NCI-H345 (cell line): ENCODE results near the gene PSMB3.
A peak's percentile ranks its signal among the peaks of the same experiment; 100 is the strongest.

Source experiments
- DNase-seq: peaks from one replicate; lab custom pipeline; 2025; lab: John Stamatoyannopoulos, UW

The PSMB3 gene

GRCh38 chr17:38733982-38734973 lies 18.3 kb upstream of the PSMB3 start:
- DNase-seq = no peak

DNA sequence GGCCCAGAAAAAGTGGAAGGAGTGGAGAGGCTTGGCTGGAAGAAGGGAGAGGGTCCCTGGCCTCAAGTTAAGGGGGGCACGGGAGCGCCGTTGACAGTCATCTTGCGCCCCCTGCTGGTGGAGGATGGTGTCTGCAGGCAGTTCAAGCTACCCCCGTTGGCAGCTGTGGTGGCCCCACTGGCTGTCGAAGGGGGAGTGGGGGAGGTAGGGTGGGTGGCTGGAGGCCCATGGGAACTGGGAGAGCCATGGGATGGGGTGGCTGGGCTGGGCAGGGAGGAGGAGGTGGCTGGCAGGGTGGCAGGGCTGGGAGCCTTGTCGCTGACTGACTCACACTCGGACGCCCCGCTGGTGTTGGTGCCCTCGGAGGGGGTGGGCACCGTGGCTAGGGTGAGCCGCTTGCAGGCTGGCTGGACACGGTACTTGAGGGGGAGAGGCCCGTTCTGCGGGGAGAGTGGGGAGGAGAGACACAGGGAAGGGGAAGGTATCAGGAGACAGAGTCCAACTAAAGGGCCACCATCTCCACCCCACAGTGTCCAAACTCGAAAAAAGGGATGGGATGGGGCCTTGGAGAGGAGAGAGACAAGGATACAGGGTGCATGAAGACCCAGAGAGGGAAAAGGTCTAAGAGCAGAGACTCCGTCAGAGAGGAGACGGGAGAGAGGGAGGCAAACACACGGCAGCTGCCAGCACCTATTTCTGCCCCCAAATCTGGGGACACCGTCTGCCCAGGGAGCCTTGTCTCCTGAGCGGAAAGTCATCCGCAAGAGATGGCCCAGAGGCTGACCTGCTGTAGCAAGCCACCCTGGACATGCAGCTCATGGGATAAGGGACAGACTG lies 17.2 kb upstream of the PSMB3 start:
- peak; percentile 41 for DNase-seq

GRCh38 chr17:38738007-38738662 lies 14.4 kb upstream of the PSMB3 start:
- no peak for DNase-seq

DNA sequence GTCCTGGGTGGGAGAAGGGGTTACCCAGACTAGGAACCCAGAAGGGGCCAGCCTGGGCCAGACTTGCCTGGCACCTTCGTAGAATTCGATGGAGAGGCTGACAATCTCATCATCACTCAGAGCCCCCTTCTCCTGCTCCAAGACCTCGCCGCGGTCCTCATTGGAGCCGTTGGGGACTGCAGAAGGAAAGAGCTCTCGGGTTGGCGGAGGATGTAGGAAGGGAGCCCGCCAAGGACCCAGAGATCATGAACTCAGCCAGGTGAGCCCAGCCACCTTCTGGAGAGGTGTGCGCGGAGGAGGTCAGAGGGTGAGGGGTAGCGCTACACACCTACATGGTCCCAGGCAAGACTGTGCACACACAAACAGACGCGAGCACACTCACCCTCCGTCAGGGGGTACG lies 13.9 kb upstream of the PSMB3 start:
- DNase-seq = no peak

DNA sequence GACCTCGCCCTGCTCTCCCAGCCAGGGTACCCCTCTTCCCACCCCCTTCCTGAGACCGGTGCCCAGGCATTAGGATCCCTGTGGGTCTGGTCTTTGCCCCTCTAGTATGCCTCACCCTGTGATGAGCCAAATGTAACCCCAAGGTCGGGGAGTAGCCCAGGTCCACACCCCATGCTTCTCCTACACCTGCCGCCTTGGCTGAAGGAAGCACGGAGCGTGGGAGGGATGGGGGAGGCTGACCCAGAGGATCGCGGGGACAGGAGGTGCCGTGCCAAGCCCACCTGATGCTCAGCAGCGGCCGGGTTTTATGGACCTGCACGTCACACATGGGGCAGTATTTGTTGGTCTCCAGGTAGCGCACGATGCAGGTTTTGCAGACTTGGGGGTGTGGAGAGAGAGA lies 13.2 kb upstream of the PSMB3 start:
- no peak for DNase-seq

DNA sequence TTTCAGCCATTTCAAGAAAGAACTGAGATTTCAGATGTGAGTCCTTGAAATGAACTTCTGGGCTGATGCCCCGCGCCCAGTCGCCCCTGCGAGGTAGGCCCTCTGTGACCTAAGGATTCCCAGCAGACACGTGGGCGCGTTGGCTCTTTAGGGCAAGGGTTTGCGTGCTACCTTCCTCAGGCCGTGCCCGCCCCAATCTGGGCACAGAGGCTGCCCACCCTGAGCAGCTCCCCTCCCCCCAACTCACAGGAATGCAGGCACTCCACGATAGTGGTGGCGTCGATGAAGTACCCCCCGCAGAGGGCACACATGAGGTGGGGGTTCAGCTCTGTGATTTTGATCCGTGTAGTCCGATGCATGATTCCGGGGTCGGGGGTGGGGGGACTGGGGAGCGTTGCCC lies 12.5 kb upstream of the PSMB3 start:
- DNase-seq = no peak

- no peak for DNase-seq
These were observed 11.7 kb upstream of the PSMB3 start for GRCh38 chr17:38740806-38741205.

DNA sequence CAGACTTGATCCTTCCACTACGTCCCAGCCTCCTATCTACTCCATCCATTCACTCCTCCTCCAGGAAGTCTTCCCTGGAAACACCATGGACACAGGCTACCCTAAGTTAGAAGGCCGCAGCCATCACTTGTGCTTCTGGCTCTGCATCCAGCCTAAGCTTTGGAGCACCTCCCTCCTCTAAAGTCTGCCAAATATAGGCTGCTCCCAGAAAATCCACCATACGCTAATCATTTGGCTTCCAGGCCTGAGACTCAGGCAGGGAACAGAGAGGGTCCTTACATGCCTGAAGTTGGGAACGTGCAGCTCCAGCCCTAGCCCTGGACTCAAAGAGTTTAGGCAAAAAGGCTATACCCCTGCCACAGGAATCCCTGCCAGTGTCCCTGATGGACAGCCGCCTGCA lies 11.1 kb upstream of the PSMB3 start:
- DNase-seq = no peak

GRCh38 chr17:38741921-38742410 lies 10.6 kb upstream of the PSMB3 start:
- no peak for DNase-seq

DNA sequence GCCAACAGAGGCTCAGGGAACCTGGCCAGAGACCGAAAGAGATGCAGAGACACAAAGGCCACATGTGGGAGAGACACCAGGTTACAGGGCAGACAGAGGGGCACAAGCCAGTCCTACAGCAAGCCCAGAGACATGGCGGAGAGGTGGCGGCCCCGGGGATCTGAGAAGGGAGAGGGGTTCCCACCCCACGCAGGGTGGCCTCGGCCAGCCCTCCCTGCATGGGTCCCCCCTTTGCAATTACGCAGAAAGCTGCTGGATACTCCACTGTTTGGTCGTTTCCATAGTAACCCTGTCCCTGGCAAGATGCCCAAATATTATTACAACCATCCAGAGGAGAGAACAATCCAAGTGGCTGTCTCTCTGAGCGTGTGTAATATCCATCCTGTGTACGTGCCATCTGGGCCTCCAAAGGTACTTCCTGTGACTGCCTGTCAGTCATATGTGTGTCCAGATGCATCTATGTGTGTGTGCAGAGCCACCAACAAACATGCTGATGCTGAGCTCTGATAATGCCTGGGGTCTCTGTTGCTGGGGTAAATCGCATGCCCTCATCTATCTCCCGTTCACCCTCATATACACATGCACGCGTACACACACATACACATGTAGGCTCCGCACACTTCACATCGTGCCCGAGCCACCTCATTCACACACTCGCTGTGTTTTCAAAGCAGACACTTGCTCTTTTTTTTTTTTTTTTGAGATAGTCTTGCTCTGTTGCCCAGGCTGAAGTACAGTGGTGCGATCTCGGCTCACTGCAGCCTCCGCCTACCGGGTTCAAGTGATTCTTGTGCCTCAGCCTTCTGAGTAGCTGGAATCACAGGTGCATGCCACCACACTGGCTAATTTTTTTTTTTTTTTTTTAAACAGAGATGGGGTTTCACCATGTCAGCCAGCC lies 9.9 kb upstream of the PSMB3 start:
- peak; percentile 39 for DNase-seq

GRCh38 chr17:38743556-38744171 lies 8.9 kb upstream of the PSMB3 start:
- DNase-seq = peak; percentile 77

DNA sequence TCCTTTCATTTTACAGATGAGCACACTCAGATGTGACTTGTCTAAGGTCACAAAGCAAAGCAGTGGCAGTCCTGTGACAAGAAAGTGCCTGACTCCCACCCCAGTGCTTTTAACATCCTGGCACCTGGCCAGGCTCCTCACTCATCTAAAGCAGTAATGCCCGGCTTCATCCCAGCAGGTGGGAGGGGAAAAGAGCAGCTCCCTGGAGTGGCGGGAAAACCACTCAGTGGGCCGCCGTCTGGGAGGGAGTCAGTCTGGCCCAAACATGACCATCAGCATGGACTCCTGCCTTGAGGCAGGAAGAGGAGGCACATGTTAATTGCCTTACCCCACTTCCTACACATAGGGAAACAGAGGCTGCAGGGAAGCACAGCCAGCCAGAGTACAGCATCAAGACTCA lies 7.0 kb upstream of the PSMB3 start:
- DNase-seq = peak; percentile 93

GRCh38 chr17:38746004-38746848 lies 6.3 kb upstream of the PSMB3 start:
- DNase-seq = no peak

DNA sequence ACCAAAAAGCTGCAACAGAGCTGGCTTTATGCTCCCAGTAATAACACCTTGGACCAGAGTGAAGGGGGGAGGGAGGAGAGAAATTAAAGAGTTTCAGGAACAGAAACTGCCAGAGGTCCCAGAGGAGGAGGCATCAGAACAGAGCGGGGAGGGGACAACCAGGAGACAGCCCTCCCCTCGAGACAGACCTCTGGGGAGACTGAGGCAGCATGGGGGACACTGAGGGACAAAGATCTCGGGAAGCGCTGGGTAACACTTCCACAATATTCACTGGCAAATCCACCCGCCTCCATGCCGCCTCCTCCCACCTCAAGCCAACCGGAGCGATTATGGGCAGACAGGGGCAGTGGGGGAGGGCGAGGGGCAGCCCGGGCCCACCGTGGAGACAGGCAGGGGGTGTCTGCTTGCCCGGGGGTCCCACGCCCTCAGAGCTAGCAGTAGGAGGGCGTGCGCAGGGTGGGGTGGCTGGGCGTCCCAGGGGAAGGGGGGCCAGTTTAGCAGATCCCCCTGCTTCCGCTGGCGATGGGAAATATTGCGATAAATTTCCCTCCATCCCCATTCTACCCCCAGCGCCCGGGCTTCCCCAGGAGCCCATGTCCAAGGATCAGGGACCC lies 5.6 kb upstream of the PSMB3 start:
- no peak for DNase-seq

- peak; percentile 57 for DNase-seq
These were observed 4.9 kb upstream of the PSMB3 start for GRCh38 chr17:38747463-38748148.

DNA sequence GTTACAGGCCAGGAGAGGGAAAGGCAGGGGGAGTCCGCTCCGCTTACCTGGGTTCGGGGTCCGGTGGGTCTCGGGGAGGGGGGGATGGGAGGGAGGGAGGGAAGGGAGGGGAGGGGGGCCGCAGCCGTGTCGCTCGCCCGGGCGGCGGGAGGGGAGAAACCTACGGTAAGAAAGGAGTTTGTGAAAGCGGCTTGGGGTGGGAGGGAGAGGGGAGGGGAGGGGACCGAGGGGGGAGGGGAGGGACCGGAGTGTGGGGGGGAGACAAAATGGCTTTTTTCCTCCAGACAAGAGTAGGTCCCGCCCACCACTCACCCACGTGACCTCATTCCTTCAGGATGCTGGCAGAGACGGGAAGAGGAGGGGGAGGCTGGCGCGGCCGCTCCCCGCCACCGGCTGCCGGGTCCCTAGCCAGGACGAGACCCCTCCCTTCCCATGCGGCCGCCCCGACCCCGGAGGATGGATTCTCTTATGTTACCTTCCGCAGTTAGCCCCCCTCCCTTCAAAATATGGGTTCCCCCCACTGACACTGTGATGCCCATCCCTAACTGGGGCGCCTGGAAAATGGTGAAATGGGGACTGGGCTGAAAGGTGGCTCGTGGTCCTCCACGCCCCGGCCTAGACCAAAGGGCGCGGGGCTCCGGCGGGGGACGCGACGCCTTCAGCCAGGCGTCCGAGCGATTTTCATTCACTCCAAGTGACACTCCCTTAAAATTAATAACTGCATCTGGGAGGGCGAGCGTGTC lies 4.2 kb upstream of the PSMB3 start, which contains the start of gene PCGF2:
TSS of gene PCGF2 (minus strand) at position 188 of the 743 bp plus-strand sequence. CDS start 7,934 bp downstream, outside the sequence.
- DNase-seq = peak; percentile 96

DNA sequence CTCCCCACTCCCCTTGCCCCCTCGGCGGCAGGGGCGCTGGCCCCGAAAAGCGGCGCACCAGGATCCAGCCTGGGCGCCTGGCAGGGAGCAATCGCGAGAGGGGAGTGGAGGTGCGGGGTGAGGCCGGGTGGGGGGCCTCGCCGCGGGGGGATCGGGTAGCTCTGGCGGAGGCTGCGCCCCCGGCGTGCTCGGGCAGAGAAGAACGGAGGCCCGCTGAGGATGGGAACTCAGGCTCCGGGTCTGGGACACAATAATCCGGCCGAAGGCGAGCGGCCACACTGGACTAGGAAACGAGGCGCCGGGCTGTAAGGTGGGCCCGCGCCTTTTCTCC lies 3.7 kb upstream of the PSMB3 start:
- peak; percentile 54 for DNase-seq
